Liver (tissue), 9 donors: ENCODE measurements around the gene ARRDC3. TPM values are rescaled to one million over a fixed set of nuclear protein-coding genes. Genes with fewer than 3 reads are reported as not detected.

Source experiments
- DNase-seq: peaks from one replicate; pipeline ENCODE4 v3.0.0-alpha.2; 2017; ENCODE audit warnings: low spot score
- H3K27ac ChIP-seq, 2 donors: one replicate each; pipeline ENCODE4 v1.7.0; 2013; ENCODE audit warnings: inconsistent platforms in 2 of 2, low read length in 2 of 2, control low read depth in 1 of 2, low read depth in 1 of 2, mild to moderate bottlenecking in 1 of 2
- H3K27me3 ChIP-seq, 4 donors: one replicate each; pipeline versions ENCODE4 v1.6.1 to v1.7.0; 2013; ENCODE audit warnings: low read length in 3 of 4, inconsistent platforms in 1 of 4, mild to moderate bottlenecking in 1 of 4, moderate library complexity in 1 of 4; ENCODE audit not compliant: control insufficient read depth in 4 of 4, insufficient read depth in 4 of 4
- H3K36me3 ChIP-seq, 4 donors: one replicate each; pipeline versions ENCODE4 v1.6.1 to v1.7.0; 2013; ENCODE audit warnings: low read length in 3 of 4, mild to moderate bottlenecking in 3 of 4, low read depth in 1 of 4, moderate library complexity in 1 of 4; ENCODE audit not compliant: control insufficient read depth in 4 of 4, insufficient read depth in 3 of 4
- H3K4me1 ChIP-seq, 4 donors: one replicate each; pipeline versions ENCODE4 v1.6.1 to v1.7.0; 2013; ENCODE audit warnings: low read length in 3 of 4, mild to moderate bottlenecking in 3 of 4, moderate library complexity in 1 of 4; ENCODE audit not compliant: control insufficient read depth in 4 of 4, insufficient read depth in 4 of 4
- H3K4me3 ChIP-seq, 3 donors: one replicate each; pipeline versions ENCODE4 v1.6.1 to v1.7.0; 2013; ENCODE audit warnings: low read length in 3 of 3, control low read depth in 1 of 3, low read depth in 1 of 3, mild to moderate bottlenecking in 1 of 3
- H3K9ac ChIP-seq, 2 donors: one replicate each; pipeline ENCODE4 v1.7.0; 2013; ENCODE audit warnings: low read length in 2 of 2, mild to moderate bottlenecking in 2 of 2, moderate library complexity in 2 of 2, control low read depth in 1 of 2, low read depth in 1 of 2
- H3K9me3 ChIP-seq, 4 donors: one replicate each; pipeline versions ENCODE4 v1.6.1 to v1.7.0; 2013; ENCODE audit warnings: low read length in 3 of 4; ENCODE audit not compliant: control insufficient read depth in 4 of 4
- EGR1 ChIP-seq, 2 donors: IDR thresholded peaks; 2 replicates each; pipeline ENCODE4 v1.6.1; 2016 to 2018; ENCODE audit warnings: antibody characterized with exemption in 2 of 2, low read depth in 2 of 2
- FOXA1 ChIP-seq: IDR thresholded peaks from 2 replicates; pipeline ENCODE4 v1.6.1; 2016; ENCODE audit warnings: antibody characterized with exemption
- FOXA2 ChIP-seq: IDR thresholded peaks from 2 replicates; pipeline ENCODE4 v1.6.1; 2016; ENCODE audit warnings: antibody characterized with exemption
- GABPA ChIP-seq, 2 donors: IDR thresholded peaks in 1 of 2; conservative IDR thresholded peaks in 1 of 2; 2 replicates each; pipeline ENCODE4 v1.6.1; 2016; ENCODE audit warnings: antibody characterized with exemption in 2 of 2, mild to moderate bottlenecking in 1 of 2, moderate library complexity in 1 of 2
- HNF4A ChIP-seq, 2 donors: conservative IDR thresholded peaks; 2 replicates each; pipeline ENCODE4 v1.6.1; 2016; ENCODE audit warnings: antibody characterized with exemption in 2 of 2, mild to moderate bottlenecking in 2 of 2
- HNF4G ChIP-seq: IDR thresholded peaks from 2 replicates; pipeline ENCODE4 v1.6.1; 2016; ENCODE audit warnings: antibody characterized with exemption
- JUND ChIP-seq, 2 donors: IDR thresholded peaks; 2 replicates each; pipeline ENCODE4 v1.6.1; 2016; ENCODE audit warnings: antibody characterized with exemption in 2 of 2
- MAX ChIP-seq: IDR thresholded peaks from 2 replicates; pipeline ENCODE4 v1.6.1; 2016; ENCODE audit warnings: antibody characterized with exemption
- NR2F2 ChIP-seq: IDR thresholded peaks from 2 replicates; pipeline ENCODE4 v1.6.1; 2016; ENCODE audit warnings: antibody characterized with exemption
- RAD21 ChIP-seq, 2 donors: IDR thresholded peaks; 2 replicates each; pipeline ENCODE4 v1.6.1; 2016; ENCODE audit warnings: antibody characterized with exemption in 2 of 2, mild to moderate bottlenecking in 2 of 2
- RXRA ChIP-seq, 2 donors: IDR thresholded peaks; 2 replicates each; pipeline ENCODE4 v1.6.1; 2017 to 2018; ENCODE audit warnings: antibody characterized with exemption in 2 of 2, mild to moderate bottlenecking in 1 of 2
- SP1 ChIP-seq: IDR thresholded peaks from 2 replicates; pipeline ENCODE4 v1.6.1; 2018; ENCODE audit warnings: antibody characterized with exemption, mild to moderate bottlenecking
- TAF1 ChIP-seq: conservative IDR thresholded peaks from 2 replicates; pipeline ENCODE4 v1.6.1; 2016; ENCODE audit warnings: antibody characterized with exemption, mild to moderate bottlenecking
- YY1 ChIP-seq: IDR thresholded peaks from 2 replicates; pipeline ENCODE4 v1.6.1; 2016; ENCODE audit warnings: antibody characterized with exemption, mild to moderate bottlenecking
- WGBS: extraction: QIAGEN DNeasy Blood & Tissue Kit; methylation state at CpG from one replicate; pipeline ENCODE4 v1.1.7; 2013; 5-methylcytosine and 5-hydroxymethylcytosine counted together
- polyA plus RNA-seq, 2 donors: library from polyadenylated mRNA; stranded (reverse) in 1 of 2; unstranded in 1 of 2; fragments of 200-250 nt in 1 of 2; fragments of >200 nt in 1 of 2; fragmentation: Nextera tagmentation in 1 of 2; extraction: Ambion mirVana in 1 of 2; gene quantifications; one replicate each; pipeline versions ENCODE4 v1.2.1 to v1.2.3, GENCODE V29; 2013 to 2015
- total RNA-seq, 2 donors: library from RNA; depleted of rRNA; stranded (reverse); fragments of >200 nt; gene quantifications; one replicate each; pipeline ENCODE4 v1.2.3, GENCODE V29; 2014
- TF ChIP-seq, protein P1 (sequence below): IDR thresholded peaks from 2 replicates; pipeline ENCODE4 v1.6.1; 2016; ENCODE audit warnings: antibody characterized with exemption
- TF ChIP-seq, protein P2 (sequence below): fragments of 150-350 bp; IDR thresholded peaks from 2 replicates; pipeline ENCODE4 v1.5.1; 2017; ENCODE audit warnings: improper control_type of control experiment, low read depth, low read length; ENCODE audit not compliant: missing input control
- TF ChIP-seq, protein P3 (sequence below): IDR thresholded peaks from 2 replicates; pipeline ENCODE4 v1.6.1; 2016; ENCODE audit warnings: antibody characterized with exemption
- TF ChIP-seq, protein P4 (sequence below): IDR thresholded peaks from 2 replicates; pipeline ENCODE4 v1.6.1; 2016; ENCODE audit warnings: antibody characterized with exemption, mild to moderate bottlenecking
- donor health status: healthy.
- donor health status: healthy.
- donor health status: healthy.
- donor health status: healthy.
- donor health status: healthy.

The ARRDC3 gene
- total and polyA plus RNA-seq, 4 donors: 8.8 to 70.4 (median 34.0) TPM

- Histone ChIP-seq H3K9ac (no peak overlapping the region), H3K27ac (no peak overlapping the region), H3K27me3 (no peaks in the 10 kb centered on the region), H3K9me3 (no peaks in the 10 kb centered on the region), H3K4me1 (peaks cover 0 to 17% (median 6%) of the 10 kb centered on the region in 4 donors), H3K4me3 (no peak overlapping the region), H3K36me3 (peaks cover 8 to 87% (median 70%) of the 10 kb centered on the region in 4 donors)
- no peak for DNase-seq
- WGBS: 87% methylated on average over 5 of the region's 5 CpGs
- TF ChIP-seq, protein P1, sequence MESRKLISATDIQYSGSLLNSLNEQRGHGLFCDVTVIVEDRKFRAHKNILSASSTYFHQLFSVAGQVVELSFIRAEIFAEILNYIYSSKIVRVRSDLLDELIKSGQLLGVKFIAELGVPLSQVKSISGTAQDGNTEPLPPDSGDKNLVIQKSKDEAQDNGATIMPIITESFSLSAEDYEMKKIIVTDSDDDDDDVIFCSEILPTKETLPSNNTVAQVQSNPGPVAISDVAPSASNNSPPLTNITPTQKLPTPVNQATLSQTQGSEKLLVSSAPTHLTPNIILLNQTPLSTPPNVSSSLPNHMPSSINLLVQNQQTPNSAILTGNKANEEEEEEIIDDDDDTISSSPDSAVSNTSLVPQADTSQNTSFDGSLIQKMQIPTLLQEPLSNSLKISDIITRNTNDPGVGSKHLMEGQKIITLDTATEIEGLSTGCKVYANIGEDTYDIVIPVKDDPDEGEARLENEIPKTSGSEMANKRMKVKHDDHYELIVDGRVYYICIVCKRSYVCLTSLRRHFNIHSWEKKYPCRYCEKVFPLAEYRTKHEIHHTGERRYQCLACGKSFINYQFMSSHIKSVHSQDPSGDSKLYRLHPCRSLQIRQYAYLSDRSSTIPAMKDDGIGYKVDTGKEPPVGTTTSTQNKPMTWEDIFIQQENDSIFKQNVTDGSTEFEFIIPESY: no peak
- TF ChIP-seq, protein P2, sequence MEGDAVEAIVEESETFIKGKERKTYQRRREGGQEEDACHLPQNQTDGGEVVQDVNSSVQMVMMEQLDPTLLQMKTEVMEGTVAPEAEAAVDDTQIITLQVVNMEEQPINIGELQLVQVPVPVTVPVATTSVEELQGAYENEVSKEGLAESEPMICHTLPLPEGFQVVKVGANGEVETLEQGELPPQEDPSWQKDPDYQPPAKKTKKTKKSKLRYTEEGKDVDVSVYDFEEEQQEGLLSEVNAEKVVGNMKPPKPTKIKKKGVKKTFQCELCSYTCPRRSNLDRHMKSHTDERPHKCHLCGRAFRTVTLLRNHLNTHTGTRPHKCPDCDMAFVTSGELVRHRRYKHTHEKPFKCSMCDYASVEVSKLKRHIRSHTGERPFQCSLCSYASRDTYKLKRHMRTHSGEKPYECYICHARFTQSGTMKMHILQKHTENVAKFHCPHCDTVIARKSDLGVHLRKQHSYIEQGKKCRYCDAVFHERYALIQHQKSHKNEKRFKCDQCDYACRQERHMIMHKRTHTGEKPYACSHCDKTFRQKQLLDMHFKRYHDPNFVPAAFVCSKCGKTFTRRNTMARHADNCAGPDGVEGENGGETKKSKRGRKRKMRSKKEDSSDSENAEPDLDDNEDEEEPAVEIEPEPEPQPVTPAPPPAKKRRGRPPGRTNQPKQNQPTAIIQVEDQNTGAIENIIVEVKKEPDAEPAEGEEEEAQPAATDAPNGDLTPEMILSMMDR: no peak
- TF ChIP-seq TAF1: no peak
- no peak for TF ChIP-seq JUND (IDR thresholded peaks at IDR 0.05)
- no peak for TF ChIP-seq NR2F2
- no peak for TF ChIP-seq FOXA1
- TF ChIP-seq YY1: no peak
- no peak for TF ChIP-seq GABPA (IDR thresholded peaks at IDR 0.05 in 1 of 2, conservative IDR thresholded peaks at IDR 0.05 in 1 of 2)
- TF ChIP-seq FOXA2: no peak
- TF ChIP-seq RXRA (IDR thresholded peaks at IDR 0.05): no peak
- no peak for TF ChIP-seq HNF4A (conservative IDR thresholded peaks at IDR 0.05)
- no peak for TF ChIP-seq RAD21 (IDR thresholded peaks at IDR 0.05)
- TF ChIP-seq MAX: no peak
Measured at GRCh38 chr5:91373600-91373999, 9.5 kb downstream of the ARRDC3 start.

DNA sequence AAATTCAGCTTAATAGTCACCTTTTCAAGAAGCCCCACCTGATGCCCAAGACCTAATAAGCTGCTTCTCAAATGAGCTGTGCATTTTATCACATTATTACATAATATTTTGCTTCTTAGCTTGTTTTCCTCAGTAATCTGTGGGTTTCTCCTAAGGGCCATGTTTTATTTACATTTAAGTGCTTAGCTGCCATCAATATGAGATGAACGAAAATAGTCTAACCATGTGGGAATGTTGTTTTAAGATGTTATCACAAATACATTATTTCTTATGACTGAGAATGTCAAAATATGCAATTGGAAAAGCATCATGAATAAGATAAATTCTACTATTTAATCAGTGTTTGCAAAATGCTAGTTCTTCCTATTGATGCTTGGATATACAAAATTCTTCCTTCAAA is 10.1 kb downstream of the ARRDC3 start:
- no peak for TF ChIP-seq HNF4A (conservative IDR thresholded peaks at IDR 0.05)
- TF ChIP-seq GABPA (IDR thresholded peaks at IDR 0.05 in 1 of 2, conservative IDR thresholded peaks at IDR 0.05 in 1 of 2): no peak
- TF ChIP-seq, protein P3, sequence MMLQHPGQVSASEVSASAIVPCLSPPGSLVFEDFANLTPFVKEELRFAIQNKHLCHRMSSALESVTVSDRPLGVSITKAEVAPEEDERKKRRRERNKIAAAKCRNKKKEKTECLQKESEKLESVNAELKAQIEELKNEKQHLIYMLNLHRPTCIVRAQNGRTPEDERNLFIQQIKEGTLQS: no peak
- no peak for TF ChIP-seq YY1
- TF ChIP-seq TAF1: no peak
- TF ChIP-seq JUND (IDR thresholded peaks at IDR 0.05): no peak
- no peak for TF ChIP-seq SP1
- TF ChIP-seq RXRA (IDR thresholded peaks at IDR 0.05): no peak
- no peak for TF ChIP-seq FOXA2
- TF ChIP-seq MAX: no peak
- TF ChIP-seq, protein P4, sequence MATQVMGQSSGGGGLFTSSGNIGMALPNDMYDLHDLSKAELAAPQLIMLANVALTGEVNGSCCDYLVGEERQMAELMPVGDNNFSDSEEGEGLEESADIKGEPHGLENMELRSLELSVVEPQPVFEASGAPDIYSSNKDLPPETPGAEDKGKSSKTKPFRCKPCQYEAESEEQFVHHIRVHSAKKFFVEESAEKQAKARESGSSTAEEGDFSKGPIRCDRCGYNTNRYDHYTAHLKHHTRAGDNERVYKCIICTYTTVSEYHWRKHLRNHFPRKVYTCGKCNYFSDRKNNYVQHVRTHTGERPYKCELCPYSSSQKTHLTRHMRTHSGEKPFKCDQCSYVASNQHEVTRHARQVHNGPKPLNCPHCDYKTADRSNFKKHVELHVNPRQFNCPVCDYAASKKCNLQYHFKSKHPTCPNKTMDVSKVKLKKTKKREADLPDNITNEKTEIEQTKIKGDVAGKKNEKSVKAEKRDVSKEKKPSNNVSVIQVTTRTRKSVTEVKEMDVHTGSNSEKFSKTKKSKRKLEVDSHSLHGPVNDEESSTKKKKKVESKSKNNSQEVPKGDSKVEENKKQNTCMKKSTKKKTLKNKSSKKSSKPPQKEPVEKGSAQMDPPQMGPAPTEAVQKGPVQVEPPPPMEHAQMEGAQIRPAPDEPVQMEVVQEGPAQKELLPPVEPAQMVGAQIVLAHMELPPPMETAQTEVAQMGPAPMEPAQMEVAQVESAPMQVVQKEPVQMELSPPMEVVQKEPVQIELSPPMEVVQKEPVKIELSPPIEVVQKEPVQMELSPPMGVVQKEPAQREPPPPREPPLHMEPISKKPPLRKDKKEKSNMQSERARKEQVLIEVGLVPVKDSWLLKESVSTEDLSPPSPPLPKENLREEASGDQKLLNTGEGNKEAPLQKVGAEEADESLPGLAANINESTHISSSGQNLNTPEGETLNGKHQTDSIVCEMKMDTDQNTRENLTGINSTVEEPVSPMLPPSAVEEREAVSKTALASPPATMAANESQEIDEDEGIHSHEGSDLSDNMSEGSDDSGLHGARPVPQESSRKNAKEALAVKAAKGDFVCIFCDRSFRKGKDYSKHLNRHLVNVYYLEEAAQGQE: no peak
- no peak for TF ChIP-seq HNF4G
- TF ChIP-seq RAD21 (IDR thresholded peaks at IDR 0.05): no peak
- TF ChIP-seq, protein P1: no peak
- no peak for TF ChIP-seq EGR1 (IDR thresholded peaks at IDR 0.05; ENCODE audit: low read depth in 2 of 2)
- TF ChIP-seq FOXA1: no peak
- TF ChIP-seq, protein P2: no peak
- Histone ChIP-seq H3K9ac (peak overlapping the region in 1 of 2 donors; percentile 49), H3K27ac (no peak overlapping the region), H3K9me3 (no peaks in the 10 kb centered on the region), H3K27me3 (no peaks in the 10 kb centered on the region), H3K4me3 (no peak overlapping the region), H3K4me1 (peaks cover 0 to 15% (median 4%) of the 10 kb centered on the region in 4 donors), H3K36me3 (peaks cover 8 to 89% (median 74%) of the 10 kb centered on the region in 4 donors)
- no peak for DNase-seq
- WGBS: 86% methylated on average over 1 of the region's 1 CpG
